SU-DHL-6 (cell line): Measurements from ENCODE around the gene PGRMC2.
"Not testable (repeated sequence)": the region's sequence is repeated elsewhere in the genome, so short reads cannot be mapped to it uniquely, and the experiment has no call there.

Experiments
- H2AFZ ChIP-seq: fragments of 200-600 bp; sonication (generic); 2 replicates; pipeline ENCODE4 v1.6.1; 2014; ENCODE audit warnings: low read depth, mild to moderate bottlenecking, moderate library complexity, mixed read lengths, antibody characterized with exemption, low read length; ENCODE audit not compliant: severe bottlenecking
- H3F3A ChIP-seq: fragments of 200-600 bp; shearing (Covaris generic); 2 replicates; pipeline ENCODE4 v1.6.0; 2016; ENCODE audit warnings: antibody characterized with exemption, mild to moderate bottlenecking; ENCODE audit not compliant: insufficient read depth
- H3K27ac ChIP-seq: fragments of 200-600 bp; sonication (generic); 2 replicates; pipeline ENCODE4 v1.5.1; 2016; ENCODE audit warnings: low read depth, mild to moderate bottlenecking, low read length, moderate library complexity, mixed read lengths
- H3K27me3 ChIP-seq: fragments of 200-600 bp; sonication (generic), shearing (Covaris generic); 2 replicates; pipeline ENCODE4 v1.6.0; 2014; ENCODE audit warnings: mild to moderate bottlenecking, low read length
- H3K36me3 ChIP-seq: fragments of 200-600 bp; sonication (generic); 2 replicates; pipeline ENCODE4 v1.6.1; 2014; ENCODE audit warnings: mild to moderate bottlenecking, low read length, mixed read lengths
- H3K4me2 ChIP-seq: fragments of 300-600, 200-600 bp; shearing (Covaris generic), sonication (generic); 2 replicates; pipeline ENCODE4 v1.6.0; 2014; ENCODE audit warnings: low read length, low read depth, mild to moderate bottlenecking; ENCODE audit not compliant: poor library complexity, severe bottlenecking
- H3K4me3 ChIP-seq: fragments of 200-600 bp; sonication (generic); 2 replicates; pipeline ENCODE4 v1.5.1; 2014; ENCODE audit warnings: antibody characterized with exemption, low read length, mild to moderate bottlenecking, mixed read lengths; ENCODE audit not compliant: insufficient read depth, poor library complexity, severe bottlenecking
- H3K79me2 ChIP-seq: fragments of 200-600 bp; sonication (generic); 2 replicates; pipeline ENCODE4 v1.6.1; 2014; ENCODE audit warnings: mild to moderate bottlenecking, low read length, moderate library complexity; ENCODE audit not compliant: insufficient read depth
- H3K9ac ChIP-seq: fragments of 200-600 bp; sonication (generic); 2 replicates; pipeline ENCODE4 v1.7.0; 2014; ENCODE audit warnings: mild to moderate bottlenecking, low read length
- H3K9me2 ChIP-seq: fragments of 200-600 bp; sonication (generic); replicated peaks from 2 replicates; pipeline ENCODE4 v1.6.1; 2014; ENCODE audit warnings: low read length; ENCODE audit not compliant: insufficient read depth
- H3K9me3 ChIP-seq: fragments of 200-600 bp; sonication (generic); 2 replicates; pipeline ENCODE4 v1.6.1; 2014; ENCODE audit warnings: low read length, mixed read lengths; ENCODE audit not compliant: insufficient read depth
- H4K20me1 ChIP-seq: fragments of 200-600 bp; sonication (generic); 2 replicates; pipeline ENCODE4 v1.6.1; 2014; ENCODE audit warnings: low read depth, mild to moderate bottlenecking, antibody characterized with exemption, low read length, moderate library complexity, mixed read lengths
- EZH2phosphoT487 ChIP-seq: fragments of 200-600 bp; sonication (generic), shearing (Covaris generic); conservative IDR thresholded peaks from 2 replicates; pipeline ENCODE4 v1.6.1; 2018; ENCODE audit warnings: mild to moderate bottlenecking, antibody characterized with exemption, low read length, moderate library complexity, mixed read lengths
- TF ChIP-seq, protein P1 (sequence below): fragments of 200-600 bp; sonication (generic); IDR thresholded peaks from one replicate; pipeline ENCODE4 v1.5.1; 2017; ENCODE audit warnings: antibody characterized with exemption, mild to moderate bottlenecking, low read length, moderate library complexity; ENCODE audit not compliant: insufficient read depth, poor library complexity, severe bottlenecking

The PGRMC2 gene

DNA sequence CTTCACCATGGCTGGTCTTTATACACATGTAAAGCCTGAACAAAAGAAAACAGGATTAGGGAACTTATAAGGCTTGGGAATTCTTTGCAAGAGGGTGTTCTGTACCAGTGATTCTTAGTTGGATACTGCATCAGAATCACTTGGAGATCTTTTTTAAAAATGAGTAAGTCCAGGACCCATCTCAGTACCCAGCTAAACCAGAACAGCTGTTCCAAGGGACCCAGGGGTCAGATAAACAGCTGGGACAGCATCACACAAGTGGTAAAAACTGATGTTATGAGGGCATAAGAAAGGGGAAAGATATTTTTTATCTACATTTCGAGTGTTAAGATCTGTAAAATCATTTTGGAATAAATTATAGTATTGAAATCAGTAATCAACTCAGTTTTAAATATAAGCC, 16.1 kb downstream of the PGRMC2 start:
- no peak overlapping the region for H3K9ac ChIP-seq
- H3K79me2 ChIP-seq, result peaks cover 19% of the 10 kb centered on the region; the same call in 1 of the 2 replicates
- no peaks in the 10 kb centered on the region for H3K27me3 ChIP-seq
- H3K27ac ChIP-seq, result no peak overlapping the region
- no peaks in the 10 kb centered on the region for H3K9me2 ChIP-seq
- TF ChIP-seq EZH2phosphoT487, result no peak
- TF ChIP-seq, protein P1, sequence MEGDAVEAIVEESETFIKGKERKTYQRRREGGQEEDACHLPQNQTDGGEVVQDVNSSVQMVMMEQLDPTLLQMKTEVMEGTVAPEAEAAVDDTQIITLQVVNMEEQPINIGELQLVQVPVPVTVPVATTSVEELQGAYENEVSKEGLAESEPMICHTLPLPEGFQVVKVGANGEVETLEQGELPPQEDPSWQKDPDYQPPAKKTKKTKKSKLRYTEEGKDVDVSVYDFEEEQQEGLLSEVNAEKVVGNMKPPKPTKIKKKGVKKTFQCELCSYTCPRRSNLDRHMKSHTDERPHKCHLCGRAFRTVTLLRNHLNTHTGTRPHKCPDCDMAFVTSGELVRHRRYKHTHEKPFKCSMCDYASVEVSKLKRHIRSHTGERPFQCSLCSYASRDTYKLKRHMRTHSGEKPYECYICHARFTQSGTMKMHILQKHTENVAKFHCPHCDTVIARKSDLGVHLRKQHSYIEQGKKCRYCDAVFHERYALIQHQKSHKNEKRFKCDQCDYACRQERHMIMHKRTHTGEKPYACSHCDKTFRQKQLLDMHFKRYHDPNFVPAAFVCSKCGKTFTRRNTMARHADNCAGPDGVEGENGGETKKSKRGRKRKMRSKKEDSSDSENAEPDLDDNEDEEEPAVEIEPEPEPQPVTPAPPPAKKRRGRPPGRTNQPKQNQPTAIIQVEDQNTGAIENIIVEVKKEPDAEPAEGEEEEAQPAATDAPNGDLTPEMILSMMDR, result no peak
- H3F3A ChIP-seq, result no peaks in the 10 kb centered on the region
- no peaks in the 10 kb centered on the region for H4K20me1 ChIP-seq
- H2AFZ ChIP-seq, result no peak overlapping the region
- H3K4me2 ChIP-seq, result no peak overlapping the region
- no peaks in the 10 kb centered on the region for H3K9me3 ChIP-seq
- no peak overlapping the region for H3K4me3 ChIP-seq
- H3K36me3 ChIP-seq, result no peaks in the 10 kb centered on the region; the same call in 1 of the 2 replicates

DNA sequence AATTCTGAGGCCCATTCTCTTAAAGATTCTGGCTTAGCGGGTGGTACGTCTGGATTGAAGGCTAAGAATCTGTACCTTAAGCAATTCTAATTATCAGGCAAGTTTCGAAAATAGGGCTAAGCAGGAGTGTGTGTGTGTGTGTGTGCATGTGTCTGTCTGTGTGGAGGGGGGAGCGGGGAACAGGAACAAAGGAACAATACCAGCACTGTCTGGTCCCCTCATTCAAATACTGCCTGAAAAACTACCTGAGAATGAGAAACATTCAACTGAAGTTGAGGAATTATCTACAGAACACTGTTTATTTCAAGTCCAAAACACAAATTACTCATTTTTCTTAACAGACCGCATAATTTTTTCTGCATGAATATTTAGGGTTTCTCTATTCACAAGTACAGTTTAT, 18.6 kb downstream of the PGRMC2 start:
- Histone ChIP-seq H3K4me3 (no peak overlapping the region), H3K79me2 (no peaks in the 10 kb centered on the region; the same call in 1 of the 2 replicates), H3K27ac (no peak overlapping the region), H3K27me3 (no peaks in the 10 kb centered on the region), H3K4me2 (no peak overlapping the region), H3K9ac (no peak overlapping the region), H3K36me3 (no peaks in the 10 kb centered on the region; the same call in 1 of the 2 replicates), H3K9me3 (no peaks in the 10 kb centered on the region), H3K9me2 (no peaks in the 10 kb centered on the region), H3F3A (no peaks in the 10 kb centered on the region), H2AFZ (no peak overlapping the region), H4K20me1 (no peaks in the 10 kb centered on the region)
- TF ChIP-seq EZH2phosphoT487, result no peak
- TF ChIP-seq, protein P1, result no peak

DNA sequence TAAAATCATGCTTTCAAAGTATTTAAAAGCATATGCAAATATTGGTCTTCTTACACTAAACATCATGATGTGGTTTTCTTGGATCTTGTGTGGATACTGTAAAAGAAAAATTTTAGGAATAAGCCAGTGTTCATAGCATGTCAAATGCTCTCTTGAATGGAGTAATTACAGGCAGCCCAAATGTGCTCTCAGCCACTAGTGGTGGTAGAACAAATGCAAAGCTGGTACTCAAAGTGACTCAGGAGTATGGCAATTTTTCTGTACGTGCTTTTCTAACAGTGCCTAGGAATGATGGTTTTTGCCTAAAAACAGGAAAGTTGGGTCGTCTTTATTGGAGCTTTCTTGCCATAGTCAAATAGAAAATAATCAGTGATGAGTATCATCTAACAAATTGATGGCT, 19.9 kb downstream of the PGRMC2 start:
- TF ChIP-seq, protein P1, result no peak
- TF ChIP-seq EZH2phosphoT487, result no peak
- no peak overlapping the region for H3K27ac ChIP-seq
- no peaks in the 10 kb centered on the region for H4K20me1 ChIP-seq
- H3K4me3 ChIP-seq, result no peak overlapping the region
- no peak overlapping the region for H2AFZ ChIP-seq
- no peaks in the 10 kb centered on the region; the same call in 1 of the 2 replicates for H3K79me2 ChIP-seq
- no peaks in the 10 kb centered on the region; the same call in 1 of the 2 replicates for H3K36me3 ChIP-seq
- no peaks in the 10 kb centered on the region for H3K9me2 ChIP-seq
- no peaks in the 10 kb centered on the region for H3F3A ChIP-seq
- H3K9me3 ChIP-seq, result no peaks in the 10 kb centered on the region
- no peaks in the 10 kb centered on the region for H3K27me3 ChIP-seq
- no peak overlapping the region for H3K4me2 ChIP-seq
- H3K9ac ChIP-seq, result no peak overlapping the region

DNA sequence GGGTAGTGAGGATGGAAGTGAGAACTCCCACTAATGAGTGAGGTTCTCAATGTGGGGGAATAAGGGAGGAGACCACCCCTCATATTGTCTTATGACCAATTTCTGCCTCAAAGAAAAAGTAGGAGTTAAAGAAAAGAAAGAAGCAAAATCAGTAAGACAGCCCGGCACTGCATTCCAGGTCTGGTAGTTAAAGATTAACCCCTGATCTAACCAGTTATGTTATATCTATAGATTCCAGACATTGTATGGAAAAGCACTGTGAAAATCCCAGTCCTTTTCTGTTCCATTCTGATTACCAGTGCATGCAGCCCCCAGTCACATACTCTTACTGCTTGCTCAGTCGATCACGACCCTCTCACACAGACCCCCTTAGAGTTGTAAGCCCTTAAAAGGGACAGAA, 20.4 kb downstream of the PGRMC2 start:
- H3K9ac ChIP-seq, H3K36me3 ChIP-seq, H4K20me1 ChIP-seq, H3K4me2 ChIP-seq, H2AFZ ChIP-seq, H3K9me2 ChIP-seq, H3K27ac ChIP-seq, H3K9me3 ChIP-seq, H3K4me3 ChIP-seq, H3K79me2 ChIP-seq, H3F3A ChIP-seq, H3K27me3 ChIP-seq: not testable (repeated sequence)

DNA sequence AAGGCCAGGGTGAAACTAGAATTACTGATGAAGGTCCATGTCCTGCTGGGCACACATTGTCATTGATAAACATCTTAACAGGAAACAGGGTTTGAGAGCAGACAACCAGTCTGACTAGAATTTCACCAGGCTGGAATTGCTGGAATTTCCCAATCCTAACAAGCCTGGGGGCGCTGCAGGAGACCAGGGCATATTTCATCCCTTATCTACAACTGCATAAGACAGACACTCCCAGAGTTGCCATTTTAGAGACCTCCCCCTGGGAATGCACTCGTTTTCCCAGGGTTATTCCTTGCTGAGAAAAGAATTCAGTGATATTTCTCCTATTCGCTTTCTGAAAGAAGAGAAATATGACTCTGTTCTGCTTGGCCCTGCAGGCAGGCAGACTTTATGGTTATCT, 22.1 kb downstream of the PGRMC2 start:
- H3K9ac ChIP-seq, H3F3A ChIP-seq, H3K27me3 ChIP-seq, H3K4me3 ChIP-seq, H3K4me2 ChIP-seq, H3K9me3 ChIP-seq, H3K27ac ChIP-seq, H3K36me3 ChIP-seq, H4K20me1 ChIP-seq, H2AFZ ChIP-seq, H3K79me2 ChIP-seq, H3K9me2 ChIP-seq: not testable (repeated sequence)

DNA sequence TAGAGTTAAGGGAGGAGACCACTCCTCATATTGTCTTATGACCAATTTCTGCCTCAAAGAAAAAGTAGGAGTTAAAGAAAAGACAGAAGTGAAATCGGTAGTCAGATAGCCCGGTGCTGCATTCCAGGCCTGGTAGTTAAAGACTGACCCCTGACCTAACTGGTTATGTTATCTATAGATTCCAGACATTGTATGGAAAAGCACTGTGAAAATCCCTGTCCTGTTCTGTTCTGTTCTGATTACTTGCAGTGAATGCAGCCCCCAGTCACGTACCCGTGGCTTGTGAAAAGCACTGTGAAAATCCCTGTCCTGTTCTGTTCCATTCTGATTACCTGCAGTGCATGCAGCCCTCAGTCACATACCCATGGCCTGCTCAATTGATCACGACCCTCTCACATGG, 27.7 kb downstream of the PGRMC2 start:
- H4K20me1 ChIP-seq, H3K9ac ChIP-seq, H3K4me2 ChIP-seq, H3K79me2 ChIP-seq, H3K4me3 ChIP-seq, H3K9me2 ChIP-seq, H3K27me3 ChIP-seq, H3K9me3 ChIP-seq, H2AFZ ChIP-seq, H3F3A ChIP-seq, H3K27ac ChIP-seq, H3K36me3 ChIP-seq: not testable (repeated sequence)
